Prostate gland (tissue), 2 donors: ENCODE measurements around the gene GRIA4.

Experiments used
- POLR2AphosphoS5 ChIP-seq: sonication (generic); formaldehyde crosslinking; IDR thresholded peaks from one replicate; pipeline ENCODE4 v1.6.1; 2017; ENCODE audit warnings: antibody characterized with exemption
- TF ChIP-seq, protein P1 (sequence below), 4 experiments: fragments of 200-600 bp in 2 of 4; fragments of 450-650 bp in 2 of 4; sonication (generic) in 2 of 4; IDR thresholded peaks; 1 replicate in 3 of 4; 2 replicates in 1 of 4; pipeline ENCODE4 v1.5.1; 2016 to 2019; ENCODE audit warnings: antibody characterized with exemption in 4 of 4, mild to moderate bottlenecking in 2 of 4, moderate library complexity in 2 of 4

DNA sequence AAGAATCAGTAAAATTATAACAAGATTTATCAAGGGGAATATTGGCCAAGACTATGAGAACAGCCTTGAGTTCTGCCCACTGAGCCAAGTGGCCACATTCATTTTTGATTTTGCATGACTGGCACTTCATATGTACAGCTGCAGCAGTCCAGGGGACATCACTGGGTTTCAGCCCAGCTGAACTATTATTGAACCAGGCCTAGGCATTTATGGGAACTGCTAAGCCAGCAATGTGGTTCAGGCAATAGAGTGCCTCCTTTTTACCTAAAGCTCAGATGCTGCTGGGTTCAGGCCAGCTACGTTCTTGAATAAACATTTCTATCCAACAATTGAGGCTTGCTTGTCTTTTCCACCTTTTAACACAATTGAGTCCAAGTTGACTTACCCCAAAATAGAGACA, 215.3 kb downstream of the GRIA4 start:
- TF ChIP-seq, protein P1, sequence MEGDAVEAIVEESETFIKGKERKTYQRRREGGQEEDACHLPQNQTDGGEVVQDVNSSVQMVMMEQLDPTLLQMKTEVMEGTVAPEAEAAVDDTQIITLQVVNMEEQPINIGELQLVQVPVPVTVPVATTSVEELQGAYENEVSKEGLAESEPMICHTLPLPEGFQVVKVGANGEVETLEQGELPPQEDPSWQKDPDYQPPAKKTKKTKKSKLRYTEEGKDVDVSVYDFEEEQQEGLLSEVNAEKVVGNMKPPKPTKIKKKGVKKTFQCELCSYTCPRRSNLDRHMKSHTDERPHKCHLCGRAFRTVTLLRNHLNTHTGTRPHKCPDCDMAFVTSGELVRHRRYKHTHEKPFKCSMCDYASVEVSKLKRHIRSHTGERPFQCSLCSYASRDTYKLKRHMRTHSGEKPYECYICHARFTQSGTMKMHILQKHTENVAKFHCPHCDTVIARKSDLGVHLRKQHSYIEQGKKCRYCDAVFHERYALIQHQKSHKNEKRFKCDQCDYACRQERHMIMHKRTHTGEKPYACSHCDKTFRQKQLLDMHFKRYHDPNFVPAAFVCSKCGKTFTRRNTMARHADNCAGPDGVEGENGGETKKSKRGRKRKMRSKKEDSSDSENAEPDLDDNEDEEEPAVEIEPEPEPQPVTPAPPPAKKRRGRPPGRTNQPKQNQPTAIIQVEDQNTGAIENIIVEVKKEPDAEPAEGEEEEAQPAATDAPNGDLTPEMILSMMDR (IDR thresholded peaks at IDR 0.05): no peak
- no peak for TF ChIP-seq POLR2AphosphoS5
